Loucy (cell line): ENCODE measurements around the gene PEA15.

ENCODE experiments used
- H2AFZ ChIP-seq: fragments of 200-600 bp; sonication (generic); 2 replicates; pipeline ENCODE4 v1.6.0; 2016; ENCODE audit warnings: antibody characterized with exemption, mild to moderate bottlenecking, low read length, moderate library complexity
- H3F3A ChIP-seq: fragments of 200-600 bp; 2 replicates; pipeline ENCODE4 v1.6.0; 2016; ENCODE audit warnings: antibody characterized with exemption, low read depth, mild to moderate bottlenecking
- H3K27me3 ChIP-seq: fragments of 200-600 bp; sonication (generic); 2 replicates; pipeline ENCODE4 v1.6.1; 2014; ENCODE audit warnings: low read length, mild to moderate bottlenecking; ENCODE audit not compliant: insufficient read depth, poor library complexity, severe bottlenecking
- H3K36me3 ChIP-seq: fragments of 200-600 bp; sonication (generic); 2 replicates; pipeline ENCODE4 v1.6.1; 2016; ENCODE audit warnings: low read length; ENCODE audit not compliant: insufficient read depth
- H3K4me1 ChIP-seq: fragments of 200-600 bp; sonication (generic); 2 replicates; pipeline ENCODE4 v1.5.1; 2014; ENCODE audit warnings: low read length, mild to moderate bottlenecking; ENCODE audit not compliant: insufficient read depth, poor library complexity, severe bottlenecking
- H3K4me2 ChIP-seq: fragments of 200-600 bp; sonication (generic); 2 replicates; pipeline ENCODE4 v1.6.0; 2014; ENCODE audit warnings: antibody characterized with exemption, low read length, low read depth, mild to moderate bottlenecking; ENCODE audit not compliant: poor library complexity, severe bottlenecking
- H3K4me3 ChIP-seq: fragments of 200-600 bp; sonication (generic); 2 replicates; pipeline ENCODE4 v1.5.1; 2014; ENCODE audit warnings: low read length, mild to moderate bottlenecking, mixed read lengths; ENCODE audit not compliant: poor library complexity, severe bottlenecking
- H3K79me2 ChIP-seq: fragments of 200-600 bp; sonication (generic); 2 replicates; pipeline ENCODE4 v1.6.1; 2014; ENCODE audit warnings: low read length; ENCODE audit not compliant: insufficient read depth
- H3K9ac ChIP-seq: fragments of 200-600 bp; sonication (generic); 2 replicates; pipeline ENCODE4 v1.6.0; 2014; ENCODE audit warnings: mild to moderate bottlenecking, low read depth, low read length, moderate library complexity; ENCODE audit not compliant: poor library complexity, severe bottlenecking
- H3K9me2 ChIP-seq: fragments of 200-600 bp; sonication (generic); replicated peaks from 2 replicates; pipeline ENCODE4 v1.6.1; 2016; ENCODE audit warnings: low read depth, low read length, mixed read lengths
- H3K9me3 ChIP-seq: fragments of 200-600 bp; sonication (generic); 2 replicates; pipeline ENCODE4 v1.6.1; 2014; ENCODE audit warnings: mild to moderate bottlenecking, antibody characterized with exemption, low read length, low read depth; ENCODE audit not compliant: insufficient read depth
- H4K20me1 ChIP-seq: fragments of 200-600 bp; sonication (generic); 2 replicates; pipeline ENCODE4 v1.6.0; 2014; ENCODE audit warnings: antibody characterized with exemption, low read length, mild to moderate bottlenecking; ENCODE audit not compliant: insufficient read depth, poor library complexity, severe bottlenecking
- EZH2phosphoT487 ChIP-seq: fragments of 200-600 bp; IDR thresholded peaks from 2 replicates; pipeline ENCODE4 v1.6.1; 2018; ENCODE audit warnings: antibody characterized with exemption, mild to moderate bottlenecking, moderate library complexity, borderline replicate concordance
- TF ChIP-seq, protein P1 (sequence below): fragments of 200-600 bp; sonication (generic); conservative IDR thresholded peaks from 2 replicates; pipeline ENCODE4 v1.5.1; 2014; ENCODE audit warnings: mild to moderate bottlenecking, antibody characterized with exemption, low read length

The PEA15 gene

DNA sequence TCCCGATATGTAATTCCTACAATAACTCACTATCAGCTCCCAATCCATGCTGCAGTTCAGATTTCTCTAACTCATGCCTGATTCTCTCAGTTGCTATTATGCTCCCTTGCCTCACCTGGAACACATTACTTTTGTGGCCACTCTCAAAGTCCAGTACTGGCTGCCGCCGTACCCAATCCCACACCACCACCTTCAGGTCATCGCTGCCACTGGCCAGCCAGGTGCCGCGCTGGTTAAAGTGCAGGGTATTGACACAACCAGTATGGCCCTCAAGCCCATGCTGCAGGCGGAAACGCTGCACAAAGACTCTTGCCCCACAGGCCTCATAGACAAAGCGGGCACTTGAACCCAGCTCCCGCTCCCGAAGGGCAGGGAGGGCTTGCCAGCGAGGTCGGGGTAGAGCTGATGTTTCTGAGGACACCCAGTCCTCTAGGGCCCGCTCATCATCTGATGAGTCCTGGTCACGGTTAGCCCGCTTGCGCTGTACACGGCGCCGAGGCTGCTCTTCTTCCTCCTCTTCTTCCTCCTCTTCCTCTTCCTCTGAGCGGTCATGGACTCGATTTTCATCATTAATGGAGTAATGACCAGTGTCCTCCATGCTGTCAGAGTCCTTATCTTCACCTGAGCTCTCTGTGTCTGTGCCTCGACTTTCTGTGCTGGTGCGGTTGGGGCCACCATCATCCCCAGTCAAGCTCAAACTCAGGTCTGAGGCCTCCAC is 34.6 kb downstream of the PEA15 start:
- Histone ChIP-seq H3K9me2 (no peaks in the 10 kb centered on the region), H3K36me3 (peaks cover 82% of the 10 kb centered on the region; the same call in 1 of the 2 replicates), H3K4me1 (no peaks in the 10 kb centered on the region), H4K20me1 (peaks cover 3% of the 10 kb centered on the region), H2AFZ (no peak overlapping the region), H3K27me3 (no peaks in the 10 kb centered on the region), H3K9me3 (no peaks in the 10 kb centered on the region), H3K9ac (no peak overlapping the region), H3K4me2 (no peak overlapping the region), H3K79me2 (peaks cover under 1% of the 10 kb centered on the region; the same call in 1 of the 2 replicates), H3F3A (no peaks in the 10 kb centered on the region), H3K4me3 (no peak overlapping the region)
- TF ChIP-seq EZH2phosphoT487 = no peak
- TF ChIP-seq, protein P1, sequence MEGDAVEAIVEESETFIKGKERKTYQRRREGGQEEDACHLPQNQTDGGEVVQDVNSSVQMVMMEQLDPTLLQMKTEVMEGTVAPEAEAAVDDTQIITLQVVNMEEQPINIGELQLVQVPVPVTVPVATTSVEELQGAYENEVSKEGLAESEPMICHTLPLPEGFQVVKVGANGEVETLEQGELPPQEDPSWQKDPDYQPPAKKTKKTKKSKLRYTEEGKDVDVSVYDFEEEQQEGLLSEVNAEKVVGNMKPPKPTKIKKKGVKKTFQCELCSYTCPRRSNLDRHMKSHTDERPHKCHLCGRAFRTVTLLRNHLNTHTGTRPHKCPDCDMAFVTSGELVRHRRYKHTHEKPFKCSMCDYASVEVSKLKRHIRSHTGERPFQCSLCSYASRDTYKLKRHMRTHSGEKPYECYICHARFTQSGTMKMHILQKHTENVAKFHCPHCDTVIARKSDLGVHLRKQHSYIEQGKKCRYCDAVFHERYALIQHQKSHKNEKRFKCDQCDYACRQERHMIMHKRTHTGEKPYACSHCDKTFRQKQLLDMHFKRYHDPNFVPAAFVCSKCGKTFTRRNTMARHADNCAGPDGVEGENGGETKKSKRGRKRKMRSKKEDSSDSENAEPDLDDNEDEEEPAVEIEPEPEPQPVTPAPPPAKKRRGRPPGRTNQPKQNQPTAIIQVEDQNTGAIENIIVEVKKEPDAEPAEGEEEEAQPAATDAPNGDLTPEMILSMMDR = no peak

DNA sequence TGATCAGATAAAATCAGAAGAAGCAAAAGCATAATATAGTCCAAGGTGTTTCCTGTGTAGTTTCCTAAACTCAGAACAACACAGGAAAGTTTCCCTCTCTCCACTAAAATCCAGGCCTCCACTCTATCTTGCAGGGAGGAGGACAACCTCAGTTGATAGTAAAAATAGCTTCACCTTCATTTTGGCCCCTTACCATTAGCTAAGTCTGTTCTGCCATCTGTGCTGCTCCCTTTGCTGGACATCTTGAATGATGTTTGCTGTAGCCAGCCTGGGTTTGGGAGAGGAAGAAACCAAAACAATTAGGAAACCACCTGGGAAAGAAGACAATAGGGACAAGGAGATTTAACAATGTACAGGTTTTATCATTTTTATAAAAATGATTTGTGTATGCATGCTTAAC is 38.6 kb downstream of the PEA15 start:
- Histone ChIP-seq H3K36me3 (peaks cover 45% of the 10 kb centered on the region; the same call in 1 of the 2 replicates), H3K9me3 (no peaks in the 10 kb centered on the region), H3K4me3 (no peak overlapping the region), H3K4me1 (no peaks in the 10 kb centered on the region), H2AFZ (no peak overlapping the region), H3F3A (no peaks in the 10 kb centered on the region), H4K20me1 (peaks cover 9% of the 10 kb centered on the region), H3K4me2 (no peak overlapping the region), H3K9me2 (no peaks in the 10 kb centered on the region), H3K27me3 (no peaks in the 10 kb centered on the region), H3K79me2 (peaks cover 26% of the 10 kb centered on the region; the same call in 1 of the 2 replicates), H3K9ac (no peak overlapping the region)
- TF ChIP-seq, protein P1 = no peak
- no peak for TF ChIP-seq EZH2phosphoT487

DNA sequence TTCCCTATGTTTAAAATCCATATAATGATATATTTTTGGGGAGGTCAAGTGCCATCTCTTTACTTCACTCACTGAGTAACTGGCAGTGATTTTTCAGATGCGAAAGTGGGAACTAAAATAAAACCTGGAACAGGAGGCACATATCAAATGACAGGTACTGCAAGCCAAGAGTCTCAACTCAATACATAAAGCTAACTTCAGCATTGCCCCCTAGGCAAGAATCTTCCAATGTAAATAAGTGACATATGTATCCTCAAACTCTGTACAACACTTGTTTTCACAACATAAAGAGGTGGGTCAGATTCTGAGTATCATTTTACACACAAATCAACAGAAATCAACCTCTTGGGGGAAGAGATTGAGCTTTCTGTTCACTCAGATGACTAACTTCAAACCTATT is 39.0 kb downstream of the PEA15 start:
- H3K36me3 ChIP-seq = peaks cover 41% of the 10 kb centered on the region; the same call in 1 of the 2 replicates
- TF ChIP-seq, protein P1 = no peak
- TF ChIP-seq EZH2phosphoT487 = no peak
- H3K4me3 ChIP-seq = no peak overlapping the region
- H3K4me2 ChIP-seq = no peak overlapping the region
- H3K9me3 ChIP-seq = no peaks in the 10 kb centered on the region
- peaks cover 26% of the 10 kb centered on the region; the same call in 1 of the 2 replicates for H3K79me2 ChIP-seq
- peaks cover 10% of the 10 kb centered on the region for H4K20me1 ChIP-seq
- H2AFZ ChIP-seq = no peak overlapping the region
- H3K9ac ChIP-seq = no peak overlapping the region
- H3K27me3 ChIP-seq = no peaks in the 10 kb centered on the region
- H3K9me2 ChIP-seq = no peaks in the 10 kb centered on the region
- no peaks in the 10 kb centered on the region for H3F3A ChIP-seq
- no peaks in the 10 kb centered on the region for H3K4me1 ChIP-seq
